ENCODE data around the gene GALNT9.

DNA sequence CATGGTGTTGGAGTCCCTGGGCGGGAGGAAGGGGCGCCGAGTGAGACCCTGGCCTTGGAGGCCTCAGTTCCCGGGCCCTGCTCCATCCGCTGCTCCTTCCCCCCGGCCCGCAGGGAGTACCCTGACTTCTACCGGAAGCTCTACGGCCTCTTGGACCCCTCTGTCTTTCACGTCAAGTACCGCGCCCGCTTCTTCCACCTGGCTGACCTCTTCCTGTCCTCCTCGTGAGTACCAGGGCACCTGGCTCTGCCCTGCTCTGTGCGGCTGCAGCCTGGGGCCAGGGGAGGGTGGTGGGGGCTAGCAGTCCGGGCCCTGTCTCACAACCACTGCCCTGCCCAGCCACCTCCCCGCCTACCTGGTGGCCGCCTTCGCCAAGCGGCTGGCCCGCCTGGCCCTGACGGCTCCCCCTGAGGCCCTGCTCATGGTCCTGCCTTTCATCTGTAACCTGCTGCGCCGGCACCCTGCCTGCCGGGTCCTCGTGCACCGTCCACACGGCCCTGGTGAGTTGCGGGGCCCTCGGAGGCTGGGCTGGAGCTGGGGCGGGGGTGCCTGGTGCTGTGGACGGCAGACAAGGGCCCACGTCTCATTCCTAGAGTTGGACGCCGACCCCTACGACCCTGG is 178.1 kb downstream of the GALNT9 start:
- TF ChIP-seq, protein P1, sequence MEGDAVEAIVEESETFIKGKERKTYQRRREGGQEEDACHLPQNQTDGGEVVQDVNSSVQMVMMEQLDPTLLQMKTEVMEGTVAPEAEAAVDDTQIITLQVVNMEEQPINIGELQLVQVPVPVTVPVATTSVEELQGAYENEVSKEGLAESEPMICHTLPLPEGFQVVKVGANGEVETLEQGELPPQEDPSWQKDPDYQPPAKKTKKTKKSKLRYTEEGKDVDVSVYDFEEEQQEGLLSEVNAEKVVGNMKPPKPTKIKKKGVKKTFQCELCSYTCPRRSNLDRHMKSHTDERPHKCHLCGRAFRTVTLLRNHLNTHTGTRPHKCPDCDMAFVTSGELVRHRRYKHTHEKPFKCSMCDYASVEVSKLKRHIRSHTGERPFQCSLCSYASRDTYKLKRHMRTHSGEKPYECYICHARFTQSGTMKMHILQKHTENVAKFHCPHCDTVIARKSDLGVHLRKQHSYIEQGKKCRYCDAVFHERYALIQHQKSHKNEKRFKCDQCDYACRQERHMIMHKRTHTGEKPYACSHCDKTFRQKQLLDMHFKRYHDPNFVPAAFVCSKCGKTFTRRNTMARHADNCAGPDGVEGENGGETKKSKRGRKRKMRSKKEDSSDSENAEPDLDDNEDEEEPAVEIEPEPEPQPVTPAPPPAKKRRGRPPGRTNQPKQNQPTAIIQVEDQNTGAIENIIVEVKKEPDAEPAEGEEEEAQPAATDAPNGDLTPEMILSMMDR (IDR thresholded peaks at IDR 0.05), result no peak
- TF ChIP-seq EP300 (IDR thresholded peaks at IDR 0.05), result no peak

Measured in ovary (tissue), 3 donors.